SK-N-MC (cell line): ENCODE data around the gene GPN1.

Experiments
- DNase-seq: peaks from one replicate; pipeline ENCODE4 v3.0.0-alpha.2; 2011; ENCODE audit warnings: low read depth, low spot score
- H3K27ac ChIP-seq: fragments of 200-600 bp; sonication (generic); 2 replicates; pipeline ENCODE4 v1.5.1; 2016; ENCODE audit warnings: mixed run types
- H3K36me3 ChIP-seq: fragments of 200-600 bp; sonication (generic); 2 replicates; pipeline ENCODE4 v1.6.1; 2017; ENCODE audit warnings: antibody characterized with exemption, low read length, mixed read lengths; ENCODE audit not compliant: insufficient read depth
- H3K4me3 ChIP-seq: fragments of 200-600 bp; sonication (generic); 2 replicates; pipeline ENCODE4 v1.5.1; 2016
- H3K9ac ChIP-seq: fragments of 200-600 bp; sonication (generic); 2 replicates; pipeline ENCODE4 v1.8.0; 2017; ENCODE audit warnings: mixed run types, mixed read lengths; ENCODE audit not compliant: insufficient read length
- H3K9me3 ChIP-seq: fragments of 200-600 bp; sonication (generic); 2 replicates; pipeline ENCODE4 v1.6.1; 2017; ENCODE audit warnings: low read depth, mild to moderate bottlenecking, antibody characterized with exemption, low read length, moderate library complexity, mixed read lengths
- EZH2 ChIP-seq: fragments of 200-600 bp; sonication (generic); IDR thresholded peaks from one replicate; pipeline ENCODE4 v1.6.1; 2017; ENCODE audit warnings: antibody characterized with exemption
- FOXP2 ChIP-seq: optimal IDR thresholded peaks from 2 replicates; pipeline ENCODE3; 2011; ENCODE audit warnings: mild to moderate bottlenecking, moderate library complexity; ENCODE audit not compliant: insufficient read depth; ENCODE audit errors: extremely low read length, control extremely low read depth
- POLR2AphosphoS5 ChIP-seq: IDR thresholded peaks from 2 replicates; pipeline ENCODE4 v1.6.1; 2012; ENCODE audit warnings: mild to moderate bottlenecking, low read depth, low read length, borderline replicate concordance

GPN1 gene

DNA sequence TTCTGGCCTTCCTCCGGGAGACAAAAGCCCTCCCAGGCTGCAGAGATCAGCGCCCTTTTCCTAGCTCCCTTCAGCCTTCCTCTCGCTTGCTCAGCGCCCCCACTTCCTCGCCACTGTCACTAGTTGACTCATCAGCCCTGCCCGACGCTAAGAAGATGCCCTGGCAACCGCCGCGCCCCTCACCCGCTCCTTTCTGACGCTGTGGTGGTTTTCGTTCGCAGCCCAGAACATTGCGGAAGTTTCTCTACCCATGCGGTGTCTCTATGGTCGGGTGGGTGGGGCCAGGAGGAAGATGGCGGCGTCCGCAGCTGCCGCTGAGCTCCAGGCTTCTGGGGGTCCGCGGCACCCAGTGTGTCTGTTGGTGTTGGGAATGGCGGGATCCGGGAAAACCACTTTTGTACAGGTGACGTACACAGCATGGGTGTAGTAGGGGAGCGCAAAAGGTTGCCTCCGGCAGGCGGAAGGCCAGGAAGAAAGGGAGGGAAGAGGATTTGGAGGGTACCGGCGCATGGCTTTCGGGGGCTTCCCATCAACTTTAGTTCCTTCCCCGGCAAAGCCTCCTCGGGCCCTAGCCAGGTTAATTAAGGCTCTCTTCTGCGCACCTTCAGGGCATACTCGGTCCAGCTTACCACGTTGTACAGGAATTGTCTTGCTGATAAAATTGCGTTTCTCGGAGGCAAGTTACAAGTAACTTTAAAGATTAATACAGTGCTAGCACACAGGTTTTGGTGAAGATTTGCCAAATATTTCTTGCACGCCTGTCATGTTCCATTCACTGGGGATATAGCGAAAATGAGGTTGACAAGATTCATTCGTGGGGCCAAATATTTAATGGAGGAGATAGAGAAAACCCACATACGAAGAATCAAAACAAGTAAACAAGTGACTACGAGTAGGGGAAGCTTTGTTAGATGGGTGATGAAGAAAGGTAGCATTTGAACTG lies at the start of gene GPN1, which contains the start of gene CCDC121:
GPN1 (plus strand) TSS at position 284 of the 943 bp plus-strand sequence; CDS start at position 293, 9 bp downstream.
CCDC121 (minus strand) TSS at position 246 of the 943 bp plus-strand sequence. CDS start 1,213 bp downstream, outside the sequence.
- peak; percentile 44 for DNase-seq
- H3K9ac ChIP-seq, result peak within 1 kb of the TSS; percentile 93
- H3K27ac ChIP-seq, result peak within 1 kb of the TSS; percentile 48; the same call in 1 of the 2 replicates
- H3K36me3 ChIP-seq, result peaks cover 31% of the 10 kb centered on the region
- peak within 1 kb of the TSS; percentile 96 for H3K4me3 ChIP-seq
- no peaks in the 10 kb centered on the region for H3K9me3 ChIP-seq
- no peak for TF ChIP-seq FOXP2
- peak; percentile 95 for TF ChIP-seq POLR2AphosphoS5

GRCh38 chr2:27581417-27582128 lies 47.3 kb upstream of the GPN1 start:
- Histone ChIP-seq H3K4me3 (no peak overlapping the region), H3K36me3 (no peaks in the 10 kb centered on the region; the same call in 1 of the 2 replicates), H3K27ac (peak overlapping the region; percentile 67; the same call in 1 of the 2 replicates), H3K9ac (no peak overlapping the region), H3K9me3 (peaks cover 3% of the 10 kb centered on the region; the same call in 1 of the 2 replicates)
- TF ChIP-seq EZH2 (no peak), POLR2AphosphoS5 (no peak), FOXP2 (no peak)
- DNase-seq, result no peak

DNA sequence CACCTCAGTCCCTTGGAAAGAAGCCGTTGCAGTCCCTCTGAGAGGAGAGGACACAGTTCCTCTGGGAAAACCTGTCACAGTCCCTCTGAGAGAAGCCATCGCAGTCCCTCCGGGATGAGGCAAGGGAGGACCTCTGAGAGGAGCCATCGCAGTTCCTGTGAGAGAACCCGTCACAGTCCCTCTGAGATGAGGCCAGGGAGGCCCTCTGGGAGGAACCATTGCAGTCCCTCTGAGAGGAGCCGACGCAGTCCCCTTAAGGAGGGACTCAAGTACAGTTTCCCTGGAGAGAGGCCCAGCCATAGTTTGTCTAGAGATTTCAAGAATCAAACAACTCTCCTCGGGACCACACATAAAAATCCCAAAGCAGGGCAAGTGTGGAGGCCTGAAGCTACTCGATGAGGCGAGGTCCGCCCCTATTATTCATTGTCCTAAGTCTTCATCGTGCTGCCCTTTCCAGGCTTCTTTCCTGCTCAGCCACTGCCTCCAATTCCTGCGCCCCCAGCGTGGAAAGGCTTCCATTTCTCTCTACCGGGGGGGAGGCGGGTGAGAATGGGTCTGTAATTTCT lies 46.6 kb upstream of the GPN1 start:
- Histone ChIP-seq H3K4me3 (peak overlapping the region; percentile 86), H3K9me3 (peaks cover 3% of the 10 kb centered on the region; the same call in 1 of the 2 replicates), H3K9ac (peak overlapping the region; percentile 63), H3K36me3 (peaks cover 3% of the 10 kb centered on the region; the same call in 1 of the 2 replicates), H3K27ac (peak overlapping the region; percentile 67)
- TF ChIP-seq POLR2AphosphoS5, result no peak
- TF ChIP-seq EZH2, result no peak
- no peak for TF ChIP-seq FOXP2
- no peak for DNase-seq

DNA sequence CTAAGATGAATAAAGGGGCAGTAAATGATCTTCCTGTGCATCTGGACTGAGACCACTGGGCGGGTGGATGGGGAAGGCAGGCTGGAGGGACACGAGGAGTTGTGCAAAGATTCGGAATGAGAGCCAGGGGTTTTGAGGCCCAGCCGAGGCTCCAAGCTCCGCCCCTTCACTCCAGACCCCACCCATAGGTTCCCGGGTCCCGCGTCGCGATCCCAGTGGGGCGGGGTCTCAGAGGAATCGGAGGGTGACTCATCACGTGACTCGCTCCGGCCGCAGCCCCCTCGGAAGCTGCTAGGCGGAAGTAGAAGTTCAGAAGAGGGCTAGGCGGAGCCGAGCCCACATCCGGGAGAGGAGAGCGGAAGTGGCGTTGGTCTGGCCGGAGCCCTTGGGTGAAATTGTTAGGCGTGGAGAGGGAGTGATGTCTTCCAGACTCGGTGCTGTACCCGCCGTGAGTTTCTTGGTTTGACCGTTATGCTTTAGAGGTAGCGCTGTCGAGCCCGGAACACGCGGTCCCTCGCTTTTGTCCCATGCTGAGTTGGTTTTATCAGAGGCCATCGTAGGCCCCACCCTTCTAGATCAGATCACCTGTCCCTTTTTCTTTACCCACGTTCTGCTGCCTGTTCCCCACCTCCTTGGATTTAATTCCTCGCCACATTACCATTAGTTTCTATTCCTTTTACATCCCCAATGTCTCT lies 46.0 kb upstream of the GPN1 start, which contains the start of gene ZNF512:
ZNF512 (plus strand) TSS at position 348 of the 695 bp plus-strand sequence; CDS start at position 419, 71 bp downstream.
- Histone ChIP-seq H3K27ac (peak within 1 kb of the TSS; percentile 67), H3K4me3 (peak within 1 kb of the TSS; percentile 86), H3K9me3 (peaks cover 3% of the 10 kb centered on the region; the same call in 1 of the 2 replicates), H3K9ac (peak within 1 kb of the TSS; percentile 92), H3K36me3 (peaks cover 6% of the 10 kb centered on the region; the same call in 1 of the 2 replicates)
- TF ChIP-seq POLR2AphosphoS5 (peak; percentile 81), EZH2 (no peak)
- peak; percentile 60 for DNase-seq

- TF ChIP-seq EZH2, result no peak
- TF ChIP-seq FOXP2, result no peak
- TF ChIP-seq POLR2AphosphoS5, result no peak
- peak overlapping the region; percentile 86 for H3K4me3 ChIP-seq
- no peak for DNase-seq
- H3K9ac ChIP-seq, result peak overlapping the region; percentile 92
- peaks cover 8% of the 10 kb centered on the region; the same call in 1 of the 2 replicates for H3K36me3 ChIP-seq
- H3K9me3 ChIP-seq, result peaks cover under 1% of the 10 kb centered on the region; the same call in 1 of the 2 replicates
- peak overlapping the region; percentile 6 for H3K27ac ChIP-seq
These were observed 45.4 kb upstream of the GPN1 start for GRCh38 chr2:27583390-27583915.

DNA sequence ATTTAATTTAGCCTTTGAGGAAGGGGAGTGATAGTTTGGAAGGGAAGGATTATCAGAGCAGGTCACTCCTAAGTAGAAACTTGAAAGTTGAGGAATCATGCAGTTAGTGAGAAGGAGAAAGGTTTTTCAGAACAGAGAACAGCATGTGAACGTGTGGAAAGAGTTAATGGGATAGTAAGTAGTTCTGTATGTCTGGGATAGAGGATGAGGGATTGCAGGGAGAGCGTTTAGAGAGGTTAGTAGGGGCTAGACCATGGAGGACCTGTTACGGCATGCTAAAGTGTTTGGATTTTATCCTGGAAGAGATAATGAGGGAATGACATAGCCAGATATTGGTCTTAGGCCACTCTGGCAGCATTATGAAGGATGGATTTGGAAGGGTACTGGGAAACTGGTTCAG lies 44.3 kb upstream of the GPN1 start:
- no peak for DNase-seq
- H3K9ac ChIP-seq, result peak overlapping the region; percentile 92
- H3K27ac ChIP-seq, result no peak overlapping the region
- peaks cover 8% of the 10 kb centered on the region; the same call in 1 of the 2 replicates for H3K36me3 ChIP-seq
- H3K4me3 ChIP-seq, result peak overlapping the region; percentile 86
- TF ChIP-seq POLR2AphosphoS5, result no peak
- H3K9me3 ChIP-seq, result no peaks in the 10 kb centered on the region

DNA sequence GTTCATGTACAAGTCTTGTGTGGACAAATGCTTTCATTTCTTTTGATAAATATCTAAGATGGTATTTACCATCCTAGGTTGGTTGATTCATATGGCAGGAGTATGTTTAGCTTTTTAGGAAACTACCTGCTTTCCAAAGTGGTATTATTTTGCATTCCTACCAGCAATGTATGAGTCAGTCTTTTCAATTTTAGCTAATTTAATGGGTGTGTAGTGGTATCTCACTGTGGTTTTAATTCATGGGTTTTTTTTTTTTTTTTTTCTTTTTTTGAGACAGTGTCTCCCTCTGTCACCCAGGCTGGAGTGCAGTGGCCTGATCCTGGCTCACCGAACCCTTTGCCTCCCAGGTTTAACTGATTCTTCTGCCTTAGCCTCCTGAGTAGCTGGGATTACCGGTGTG lies 41.8 kb upstream of the GPN1 start:
- Histone ChIP-seq H3K4me3 (no peak overlapping the region), H3K9me3 (no peaks in the 10 kb centered on the region; the same call in 1 of the 2 replicates), H3K36me3 (peaks cover 8% of the 10 kb centered on the region; the same call in 1 of the 2 replicates), H3K27ac (no peak overlapping the region), H3K9ac (no peak overlapping the region)
- DNase-seq, result no peak
- no peak for TF ChIP-seq FOXP2
- TF ChIP-seq EZH2, result no peak
- no peak for TF ChIP-seq POLR2AphosphoS5
